Measurements from ENCODE around the gene CFAP410. TPM values are rescaled to one million over a fixed set of nuclear protein-coding genes. Genes with fewer than 3 reads are reported as not detected.

Gene CFAP410
- 10 to 100 TPM; 19.8 to 21.4 TPM for total RNA-seq

GRCh38 chr21:44338971-44339910 is at the start of gene CFAP410:
Gene CFAP410, minus strand, starts transcription at chr21:44339390. Its CDS starts 196 bp downstream, at chr21:44339194.
- H3K4me3 ChIP-seq: peak within 1 kb of the TSS; percentile 83
- H3K36me3 ChIP-seq: no peaks in the 10 kb centered on the region
- H3K4me1 ChIP-seq: no peaks in the 10 kb centered on the region
- no peaks in the 10 kb centered on the region for H3K27me3 ChIP-seq
- intact Hi-C loops (cut with DNase I): no loop called here
- no peak for TF ChIP-seq CTCF (IDR thresholded peaks at IDR 0.05)
- H3K9ac ChIP-seq (ENCODE audit: low read depth in 2 of 2, low read length in 2 of 2): peak within 1 kb of the TSS; percentile 68 to 96
- H3K27ac ChIP-seq: peak within 1 kb of the TSS; percentile 97
- no peaks in the 10 kb centered on the region for H3K9me3 ChIP-seq
- peak; percentile 91 for DNase-seq

- H3K36me3 ChIP-seq: no peaks in the 10 kb centered on the region
- no peak for TF ChIP-seq CTCF (IDR thresholded peaks at IDR 0.05)
- intact Hi-C loops (cut with DNase I): no loop called here
- H3K4me1 ChIP-seq: no peaks in the 10 kb centered on the region
- H3K27ac ChIP-seq: no peak overlapping the region
- H3K9me3 ChIP-seq: no peaks in the 10 kb centered on the region
- no peaks in the 10 kb centered on the region for H3K27me3 ChIP-seq
- no peak for DNase-seq
- no peak overlapping the region for H3K9ac ChIP-seq (ENCODE audit: low read depth in 2 of 2, low read length in 2 of 2)
- no peak overlapping the region for H3K4me3 ChIP-seq
These were observed 45.8 kb upstream of the CFAP410 start for GRCh38 chr21:44384968-44385367.

- H3K4me3 ChIP-seq: no peak overlapping the region
- no peak for TF ChIP-seq CTCF (IDR thresholded peaks at IDR 0.05)
- H3K4me1 ChIP-seq: no peaks in the 10 kb centered on the region
- no peak for DNase-seq
- intact Hi-C loops (cut with DNase I): no loop called here
- H3K27ac ChIP-seq: no peak overlapping the region
- no peaks in the 10 kb centered on the region for H3K27me3 ChIP-seq
- H3K36me3 ChIP-seq: no peaks in the 10 kb centered on the region
- no peak overlapping the region for H3K9ac ChIP-seq (ENCODE audit: low read depth in 2 of 2, low read length in 2 of 2)
- H3K9me3 ChIP-seq: no peaks in the 10 kb centered on the region
These were observed 44.0 kb upstream of the CFAP410 start for GRCh38 chr21:44383216-44383615.

- H3K27ac ChIP-seq: no peak overlapping the region
- intact Hi-C loops (cut with DNase I): no loop called here
- H3K4me1 ChIP-seq: no peaks in the 10 kb centered on the region
- no peak overlapping the region for H3K9ac ChIP-seq (ENCODE audit: low read depth in 2 of 2, low read length in 2 of 2)
- H3K27me3 ChIP-seq: no peaks in the 10 kb centered on the region
- DNase-seq: no peak
- TF ChIP-seq CTCF (IDR thresholded peaks at IDR 0.05): no peak
- H3K4me3 ChIP-seq: no peak overlapping the region
- H3K36me3 ChIP-seq: no peaks in the 10 kb centered on the region
- no peaks in the 10 kb centered on the region for H3K9me3 ChIP-seq
These were observed 43.3 kb upstream of the CFAP410 start for GRCh38 chr21:44382536-44382935.

- intact Hi-C loops (cut with DNase I): no loop called here
- H3K27ac ChIP-seq: no peak overlapping the region
- no peaks in the 10 kb centered on the region for H3K4me1 ChIP-seq
- H3K4me3 ChIP-seq: no peak overlapping the region
- no peak for TF ChIP-seq CTCF (IDR thresholded peaks at IDR 0.05)
- no peaks in the 10 kb centered on the region for H3K9me3 ChIP-seq
- no peak for DNase-seq
- H3K27me3 ChIP-seq: no peaks in the 10 kb centered on the region
- no peaks in the 10 kb centered on the region for H3K36me3 ChIP-seq
- H3K9ac ChIP-seq (ENCODE audit: low read depth in 2 of 2, low read length in 2 of 2): no peak overlapping the region
These were observed 42.7 kb upstream of the CFAP410 start for GRCh38 chr21:44381874-44382273.

Data from colonic mucosa (tissue), 4 donors.